ENCODE measurements around the gene FRY. TPM values are rescaled to one million over a fixed set of nuclear protein-coding genes. Genes with fewer than 3 reads are reported as not detected.

Gene FRY
- total and polyA plus RNA-seq, 9 of the 15 experiments (the other 6 are each of a cell fraction or from before 2014, with no cell fraction given) = 0.03 to 0.31 (median 0.11) TPM; not detected in 3

DNA sequence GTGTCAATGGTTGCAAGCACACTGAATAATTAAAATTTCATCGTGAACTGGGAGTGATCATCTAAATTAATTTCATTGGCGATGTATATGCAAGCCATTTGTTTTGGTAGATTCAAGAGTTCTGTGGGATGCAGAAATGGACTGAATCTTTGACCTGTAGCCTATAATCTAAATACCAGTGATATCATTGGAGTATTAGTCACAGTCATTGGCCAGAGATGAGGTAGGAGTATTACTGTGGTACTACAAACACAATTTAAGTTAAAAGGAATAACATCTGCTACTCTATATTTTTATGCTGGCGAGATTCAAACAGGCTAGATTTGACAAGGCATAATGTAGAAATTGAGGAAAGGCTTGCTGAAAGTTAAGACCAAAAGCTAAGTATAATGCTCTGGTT lies 14.0 kb downstream of the FRY start:
- FAIRE-seq = no peak
- H2AFZ ChIP-seq (ENCODE audit: low read depth, low read length) = no peak overlapping the region
- H3K9ac ChIP-seq (ENCODE audit: insufficient read depth in 1 of 2, low read depth in 2 of 2, low read length in 2 of 2) = no peak overlapping the region
- no peaks in the 10 kb centered on the region for H3K4me1 ChIP-seq (replicated peaks in 1 of 2; ENCODE audit: control insufficient read depth in 2 of 2, insufficient read depth in 2 of 2, low read length in 2 of 2)
- H3K9me3 ChIP-seq (replicated peaks; ENCODE audit: control insufficient read depth, insufficient read depth, low read depth, low read length) = no peaks in the 10 kb centered on the region
- no TSS peak for BruUV-seq (replicated peaks)
- H3K4me3 ChIP-seq = no peak overlapping the region
- no peak for DNase-seq (ENCODE audit: extremely low read depth in 1 of 4, low spot score in 3 of 4)
- in situ Hi-C loops (cut with MboI) (no loop called here), intact Hi-C loops (cut with micrococcal nuclease) (no loop called here)
- no peak overlapping the region for H3K27ac ChIP-seq (ENCODE audit: extremely low read depth, low read depth, low read length)
- H3K36me3 ChIP-seq (ENCODE audit: control insufficient read depth, insufficient read depth, low read length) = no peaks in the 10 kb centered on the region
- H3K27me3 ChIP-seq (ENCODE audit: control insufficient read depth in 2 of 2, insufficient read depth in 2 of 2, low read length in 2 of 2) = no peaks in the 10 kb centered on the region
- ChIA-PET POLR2A (no interaction called here), CTCF (ENCODE audit: low intra/inter-chr PET ratio) (no interaction called here)
- H3K9me1 ChIP-seq (ENCODE audit: control insufficient read depth, insufficient read depth, low read length) = no peaks in the 10 kb centered on the region
- no peaks in the 10 kb centered on the region for H3K79me2 ChIP-seq (ENCODE audit: control insufficient read depth, insufficient read depth, low read length)
- TF ChIP-seq ELK1 (CRISPR knock-in tag; IDR thresholded peaks at IDR 0.05) = no peak
- TF ChIP-seq RBM17 (IDR thresholded peaks at IDR 0.05; ENCODE audit: borderline replicate concordance, low read depth, low read length) = no peak
- no peak for TF ChIP-seq ZNF12 (CRISPR knock-in tag; IDR thresholded peaks at IDR 0.05)
- TF ChIP-seq ZC3H4 (CRISPR knock-in tag; IDR thresholded peaks at IDR 0.05; ENCODE audit: borderline replicate concordance) = no peak
- no peak for TF ChIP-seq SNRNP70 (optimal IDR thresholded peaks at IDR 0.05; ENCODE audit: low read depth, low read length)
- TF ChIP-seq ZNF408 (CRISPR knock-in tag; IDR thresholded peaks at IDR 0.05; ENCODE audit: low read depth) = no peak
- TF ChIP-seq MXI1 (IDR thresholded peaks at IDR 0.05; ENCODE audit: low read depth, low read length) = no peak
- TF ChIP-seq GTF2B (IDR thresholded peaks at IDR 0.05; ENCODE audit: extremely low read depth, insufficient read length) = no peak
- TF ChIP-seq HDAC2 (IDR thresholded peaks at IDR 0.05) = no peak
- no peak for TF ChIP-seq HMGN3 (IDR thresholded peaks at IDR 0.05; ENCODE audit: borderline replicate concordance, extremely low read depth, insufficient read length, low read depth, low read length)
- no peak for TF ChIP-seq FOXK1 (CRISPR knock-in tag; IDR thresholded peaks at IDR 0.05; ENCODE audit: borderline replicate concordance)
- no peak for TF ChIP-seq POLR3G (IDR thresholded peaks at IDR 0.05; ENCODE audit: extremely low read depth, insufficient read length, insufficient replicate concordance)
- no peak for ATAC-seq
- H4K20me1 ChIP-seq (replicated peaks; ENCODE audit: control insufficient read depth, insufficient read depth, low read length) = no peaks in the 10 kb centered on the region
- WGBS (ENCODE audit: insufficient coverage, low coverage, missing lambda C conversion rate) = 4% methylated on average over 3 of the region's 3 CpGs
- H3K4me2 ChIP-seq (ENCODE audit: insufficient read depth, low read length) = no peak overlapping the region

Data from K562 (cell line).